Measurements from ENCODE around the gene SRPK2.
"Not testable (repeated sequence)": the region's sequence is repeated elsewhere in the genome, so short reads cannot be mapped to it uniquely, and the experiment has no call there.

DNA sequence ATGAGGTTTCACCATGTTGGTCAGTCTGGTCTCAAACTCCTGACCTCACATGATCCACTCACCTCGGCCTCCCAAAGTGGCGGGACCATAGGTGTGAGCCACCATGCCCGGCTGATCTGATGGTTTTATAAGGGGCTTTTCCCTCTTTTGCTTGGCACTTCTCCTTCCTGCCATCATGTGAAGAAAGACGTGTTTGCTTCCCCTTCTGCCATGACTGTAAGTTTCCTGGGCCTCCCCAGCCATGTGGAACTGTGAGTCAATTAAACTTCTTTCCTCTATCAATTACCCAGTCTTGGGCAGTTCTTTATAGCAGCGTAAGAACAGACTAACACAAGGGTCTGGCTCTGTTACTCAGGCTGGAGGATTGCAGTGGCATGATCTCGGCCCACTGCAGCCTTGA is 48.6 kb upstream of the SRPK2 start:
- TF ChIP-seq POLR2AphosphoS5 (IDR thresholded peaks at IDR 0.05); POLR2A (IDR thresholded peaks at IDR 0.05; ENCODE audit: low read depth); EP300 (IDR thresholded peaks at IDR 0.05): not testable (repeated sequence)
- TF ChIP-seq, protein P1, sequence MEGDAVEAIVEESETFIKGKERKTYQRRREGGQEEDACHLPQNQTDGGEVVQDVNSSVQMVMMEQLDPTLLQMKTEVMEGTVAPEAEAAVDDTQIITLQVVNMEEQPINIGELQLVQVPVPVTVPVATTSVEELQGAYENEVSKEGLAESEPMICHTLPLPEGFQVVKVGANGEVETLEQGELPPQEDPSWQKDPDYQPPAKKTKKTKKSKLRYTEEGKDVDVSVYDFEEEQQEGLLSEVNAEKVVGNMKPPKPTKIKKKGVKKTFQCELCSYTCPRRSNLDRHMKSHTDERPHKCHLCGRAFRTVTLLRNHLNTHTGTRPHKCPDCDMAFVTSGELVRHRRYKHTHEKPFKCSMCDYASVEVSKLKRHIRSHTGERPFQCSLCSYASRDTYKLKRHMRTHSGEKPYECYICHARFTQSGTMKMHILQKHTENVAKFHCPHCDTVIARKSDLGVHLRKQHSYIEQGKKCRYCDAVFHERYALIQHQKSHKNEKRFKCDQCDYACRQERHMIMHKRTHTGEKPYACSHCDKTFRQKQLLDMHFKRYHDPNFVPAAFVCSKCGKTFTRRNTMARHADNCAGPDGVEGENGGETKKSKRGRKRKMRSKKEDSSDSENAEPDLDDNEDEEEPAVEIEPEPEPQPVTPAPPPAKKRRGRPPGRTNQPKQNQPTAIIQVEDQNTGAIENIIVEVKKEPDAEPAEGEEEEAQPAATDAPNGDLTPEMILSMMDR (IDR thresholded peaks at IDR 0.05), result not testable (repeated sequence)
